Measurements from ENCODE around the gene SEPTIN5.

DNA sequence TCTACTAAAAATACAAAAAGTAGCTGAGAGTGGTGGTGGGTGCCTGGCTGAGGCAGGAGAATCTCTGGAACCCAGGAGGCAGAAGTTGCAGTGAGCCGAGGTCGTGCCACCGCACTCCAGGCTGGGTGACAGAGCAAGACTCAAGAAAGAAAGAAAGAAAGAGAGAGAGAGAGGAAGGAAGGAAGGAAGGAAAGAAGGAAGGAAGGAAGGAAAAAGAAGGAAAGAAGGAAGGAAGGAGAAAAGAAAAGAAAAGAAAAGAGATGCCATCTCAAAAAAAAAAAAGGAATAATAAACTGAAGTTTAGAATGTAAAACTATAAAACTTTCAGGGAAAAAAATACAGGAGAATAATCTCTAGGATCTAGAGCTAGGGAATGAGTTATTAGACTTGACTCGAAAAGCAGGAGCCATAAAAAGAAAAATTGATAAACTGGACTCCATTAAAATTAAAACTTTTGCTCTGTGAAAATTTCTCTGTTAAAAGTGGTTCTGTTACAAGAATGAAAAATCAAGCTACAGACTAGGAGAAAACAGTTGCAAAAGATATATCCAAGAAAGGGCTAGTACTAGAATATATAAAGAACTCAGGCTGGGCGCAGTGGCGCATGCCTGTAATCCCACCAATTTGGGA lies 13.4 kb upstream of the SEPTIN5 start:
- TF ChIP-seq EZH2 (IDR thresholded peaks at IDR 0.05; ENCODE audit: insufficient read depth, low read length): no peak
- TF ChIP-seq, protein P1, sequence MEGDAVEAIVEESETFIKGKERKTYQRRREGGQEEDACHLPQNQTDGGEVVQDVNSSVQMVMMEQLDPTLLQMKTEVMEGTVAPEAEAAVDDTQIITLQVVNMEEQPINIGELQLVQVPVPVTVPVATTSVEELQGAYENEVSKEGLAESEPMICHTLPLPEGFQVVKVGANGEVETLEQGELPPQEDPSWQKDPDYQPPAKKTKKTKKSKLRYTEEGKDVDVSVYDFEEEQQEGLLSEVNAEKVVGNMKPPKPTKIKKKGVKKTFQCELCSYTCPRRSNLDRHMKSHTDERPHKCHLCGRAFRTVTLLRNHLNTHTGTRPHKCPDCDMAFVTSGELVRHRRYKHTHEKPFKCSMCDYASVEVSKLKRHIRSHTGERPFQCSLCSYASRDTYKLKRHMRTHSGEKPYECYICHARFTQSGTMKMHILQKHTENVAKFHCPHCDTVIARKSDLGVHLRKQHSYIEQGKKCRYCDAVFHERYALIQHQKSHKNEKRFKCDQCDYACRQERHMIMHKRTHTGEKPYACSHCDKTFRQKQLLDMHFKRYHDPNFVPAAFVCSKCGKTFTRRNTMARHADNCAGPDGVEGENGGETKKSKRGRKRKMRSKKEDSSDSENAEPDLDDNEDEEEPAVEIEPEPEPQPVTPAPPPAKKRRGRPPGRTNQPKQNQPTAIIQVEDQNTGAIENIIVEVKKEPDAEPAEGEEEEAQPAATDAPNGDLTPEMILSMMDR (IDR thresholded peaks at IDR 0.05; ENCODE audit: insufficient read depth, low read depth, low read length): no peak

Data from astrocyte (in vitro differentiated cells and primary cell).